IMR-90 (cell line): ENCODE data around the gene VAC14. TPM values are rescaled to one million over a fixed set of nuclear protein-coding genes. Genes with fewer than 3 reads are reported as not detected.

Source experiments
- ATAC-seq: fragments of 200-7000 bp; cut with Tn5 transposase; 2 replicates; pipeline ENCODE4 v1.9.1; 2020; ENCODE audit warnings: low read depth, mild to moderate bottlenecking, moderate library complexity
- BruUV-seq: library from RNA; stranded (reverse); fragments of 400-500 nt; replicated peaks from 2 replicates; lab custom pipeline; 2021; lab: Mats Ljungman, UMichigan
- CTCF ChIA-PET: fragments of 300-600 bp; formaldehyde crosslinking; extraction: SDS; loops from one replicate; lab custom pipeline; 2021; ENCODE audit warnings: antibody characterized with exemption; lab: Yijun Ruan, JAX
- POLR2A ChIA-PET: fragments of 300-600 bp; sonication (Branson Sonifier 250); formaldehyde crosslinking; loops from one replicate; lab custom pipeline; 2022; ENCODE audit warnings: antibody characterized with exemption; ENCODE audit not compliant: unreplicated experiment; lab: Charles Lee
- DNase-seq: peaks from one replicate; pipeline ENCODE4 v3.0.0; 2013
- H2AFZ ChIP-seq: replicated peaks from 2 replicates; pipeline ENCODE3; 2013; ENCODE audit warnings: low read length, mild to moderate bottlenecking; ENCODE audit not compliant: poor library complexity
- H2AK5ac ChIP-seq: 2 replicates; pipeline ENCODE4 v1.6.1; 2013; ENCODE audit warnings: low read depth, low read length, inconsistent platforms
- H2AK9ac ChIP-seq: replicated peaks from 2 replicates; pipeline ENCODE3; 2013; ENCODE audit warnings: mild to moderate bottlenecking, low read depth, low read length, moderate library complexity; ENCODE audit not compliant: poor library complexity
- H2BK120ac ChIP-seq: 2 replicates; pipeline ENCODE4 v1.6.1; 2013; ENCODE audit warnings: low read depth, low read length, inconsistent platforms
- H2BK15ac ChIP-seq: 3 replicates; pipeline ENCODE4 v1.6.1; 2013; ENCODE audit warnings: low read depth, low read length, inconsistent platforms
- H2BK20ac ChIP-seq: 2 replicates; pipeline ENCODE4 v1.6.1; 2013; ENCODE audit warnings: low read depth, mild to moderate bottlenecking, inconsistent platforms, low read length, moderate library complexity
- H2BK5ac ChIP-seq: 2 replicates; pipeline ENCODE4 v1.6.1; 2013; ENCODE audit warnings: mild to moderate bottlenecking, low read depth, low read length, inconsistent platforms; ENCODE audit not compliant: poor library complexity, severe bottlenecking
- H3K14ac ChIP-seq: replicated peaks from 2 replicates; pipeline ENCODE4 v1.6.1; 2013; ENCODE audit warnings: low read depth, low read length, inconsistent platforms
- H3K18ac ChIP-seq: 2 replicates; pipeline ENCODE4 v1.6.1; 2013; ENCODE audit warnings: low read depth, low read length, control low read depth
- H3K23ac ChIP-seq: 2 replicates; pipeline ENCODE4 v1.6.1; 2013; ENCODE audit warnings: low read depth, low read length, inconsistent platforms
- H3K27ac ChIP-seq: 2 replicates; pipeline ENCODE4 v1.5.1; 2013; ENCODE audit warnings: mild to moderate bottlenecking, control low read depth, low read length; ENCODE audit not compliant: insufficient read depth
- H3K27me3 ChIP-seq: 2 replicates; pipeline ENCODE4 v1.6.1; 2013; ENCODE audit warnings: low read length; ENCODE audit not compliant: control insufficient read depth, insufficient read depth
- H3K36me3 ChIP-seq: 2 replicates; pipeline ENCODE4 v1.6.1; 2013; ENCODE audit warnings: low read length, mixed read lengths; ENCODE audit not compliant: control insufficient read depth, insufficient read depth
- H3K4ac ChIP-seq: 2 replicates; pipeline ENCODE4 v1.6.1; 2013; ENCODE audit warnings: low read depth, low read length, inconsistent platforms
- H3K4me1 ChIP-seq: 2 replicates; pipeline ENCODE4 v1.6.1; 2013; ENCODE audit warnings: low read length, mixed read lengths; ENCODE audit not compliant: control insufficient read depth, insufficient read depth
- H3K4me2 ChIP-seq: 2 replicates; pipeline ENCODE4 v1.6.1; 2013; ENCODE audit warnings: low read depth, mild to moderate bottlenecking, control low read depth, low read length, moderate library complexity
- H3K4me3 ChIP-seq: 2 replicates; pipeline ENCODE4 v1.5.1; 2013; ENCODE audit warnings: low read depth, mild to moderate bottlenecking, control low read depth, low read length, moderate library complexity; ENCODE audit not compliant: insufficient read depth
- H3K56ac ChIP-seq: 2 replicates; pipeline ENCODE4 v1.6.1; 2013; ENCODE audit warnings: low read length, inconsistent platforms; ENCODE audit not compliant: insufficient read depth; ENCODE audit errors: extremely low read depth
- H3K79me1 ChIP-seq, 2 experiments: 2 replicates each; pipeline ENCODE4 v1.6.1; 2013; ENCODE audit warnings: low read length in 2 of 2, inconsistent platforms in 1 of 2, low read depth in 1 of 2
- H3K9ac ChIP-seq: 2 replicates; pipeline ENCODE4 v1.6.1; 2013; ENCODE audit warnings: low read depth, low read length, control low read depth
- H3K9me1 ChIP-seq: 2 replicates; pipeline ENCODE4 v1.6.1; 2013; ENCODE audit warnings: low read length, inconsistent platforms; ENCODE audit not compliant: insufficient read depth
- H3K9me3 ChIP-seq: 2 replicates; pipeline ENCODE4 v1.6.1; 2013; ENCODE audit warnings: low read length; ENCODE audit not compliant: control insufficient read depth, insufficient read depth
- H4K20me1 ChIP-seq: 2 replicates; pipeline ENCODE4 v1.6.1; 2013; ENCODE audit warnings: low read length, inconsistent platforms; ENCODE audit not compliant: insufficient read depth
- H4K5ac ChIP-seq: 2 replicates; pipeline ENCODE4 v1.6.1; 2013; ENCODE audit warnings: mild to moderate bottlenecking, low read depth, low read length, control low read depth
- H4K8ac ChIP-seq, 2 experiments: 2 replicates each; pipeline ENCODE4 v1.6.1; 2013; ENCODE audit warnings: low read depth in 2 of 2, low read length in 2 of 2, control low read depth in 1 of 2, inconsistent platforms in 1 of 2
- H4K91ac ChIP-seq: 2 replicates; pipeline ENCODE4 v1.6.1; 2013; ENCODE audit warnings: low read depth, low read length, inconsistent platforms; ENCODE audit not compliant: insufficient read depth
- BHLHE40 ChIP-seq: fragments of 150-350 bp; IDR thresholded peaks from 2 replicates; pipeline ENCODE4 v1.6.1; 2016; ENCODE audit warnings: mild to moderate bottlenecking, low read depth, low read length
- CEBPB ChIP-seq: IDR thresholded peaks from 2 replicates; pipeline ENCODE4 v1.6.1; 2012; ENCODE audit warnings: low read depth, low read length, improper control_type of control experiment
- CHD1 ChIP-seq: IDR thresholded peaks from 2 replicates; pipeline ENCODE4 v1.6.1; 2012; ENCODE audit warnings: low read depth, low read length, improper control_type of control experiment
- ELK1 ChIP-seq: fragments of 150-350 bp; IDR thresholded peaks from 2 replicates; pipeline ENCODE4 v1.6.1; 2016; ENCODE audit warnings: low read depth, mild to moderate bottlenecking, low read length, moderate library complexity, borderline replicate concordance
- RAD21 ChIP-seq: IDR thresholded peaks from 2 replicates; pipeline ENCODE4 v1.6.1; 2012; ENCODE audit warnings: low read length, improper control_type of control experiment
- SMC3 ChIP-seq: fragments of 150-350 bp; IDR thresholded peaks from 2 replicates; pipeline ENCODE4 v1.6.1; 2016; ENCODE audit warnings: low read depth, mild to moderate bottlenecking, antibody characterized with exemption, low read length, moderate library complexity
- WGBS, 2 experiments: methylation state at CpG; one replicate each; pipeline versions ENCODE4 v1.1.5 to v1.1.7; 2013; ENCODE audit warnings: missing lambda C conversion rate in 2 of 2; ENCODE audit not compliant: insufficient read length in 1 of 2; ENCODE audit errors: extremely low coverage in 2 of 2; 5-methylcytosine and 5-hydroxymethylcytosine counted together
- dilution Hi-C: fragments of 300-500 bp; cut with HindIII; formaldehyde crosslinking; loops from one replicate; pipeline ENCODE4 v1.14.3; 2018; ENCODE audit warnings: low sequenced_read_pairs; ENCODE audit not compliant: unreplicated experiment
- in situ Hi-C: fragments of 300-500 bp; cut with MboI; formaldehyde crosslinking; loops from 3 replicates; pipeline ENCODE4 v1.14.3; 2019; ENCODE audit warnings: low sequenced_read_pairs, inconsistent platforms, mixed read lengths
- intact Hi-C: fragments of 100-400 bp; cut with micrococcal nuclease; formaldehyde crosslinking; loops from 2 replicates; pipeline ENCODE4 v1.10.0; 2022
- polyA plus RNA-seq, 3 experiments: library from polyadenylated mRNA; depleted of rRNA; stranded (reverse); fragments of >200 nt; gene quantifications; 2 replicates each; pipeline ENCODE4 v1.2.3, GENCODE V29; 2012; ENCODE audit warnings: low replicate concordance in 1 of 3
- total RNA-seq: library from RNA; depleted of rRNA; stranded (reverse); fragments of >200 nt; gene quantifications from 2 replicates; pipeline ENCODE4 v1.2.3, GENCODE V29; 2012

Gene VAC14
- total and polyA plus RNA-seq, 2 of the 4 experiments (the other 2 are of a cell fraction) = 21.1 to 40.2 TPM

GRCh38 chr16:70740174-70740913 is 60.6 kb downstream of the VAC14 start:
- peak overlapping the region; percentile 86 for H2BK5ac ChIP-seq
- H2AK9ac ChIP-seq = peak overlapping the region; percentile 98
- H3K4me2 ChIP-seq = no peak overlapping the region
- TF ChIP-seq RAD21 (no peak), CEBPB (no peak), SMC3 (no peak), BHLHE40 (no peak), ELK1 (no peak), CHD1 (no peak)
- H3K9me3 ChIP-seq = no peaks in the 10 kb centered on the region
- intact Hi-C loops = no loop called here
- peak overlapping the region; percentile 95; the same call in 2 of the 3 replicates for H2BK15ac ChIP-seq
- ATAC-seq = no peak
- POLR2A ChIA-PET = no interaction called here
- BruUV-seq = no TSS peak
- H2BK20ac ChIP-seq = peak overlapping the region; percentile 94
- peak overlapping the region; percentile 99 for H2BK120ac ChIP-seq
- H3K79me1 ChIP-seq = peaks cover 0 to 62% of the 10 kb centered on the region in 2 experiments; a peak in 2 of 4 replicates
- peak overlapping the region; percentile 98 for H3K14ac ChIP-seq
- peak overlapping the region; percentile 88; the same call in 1 of the 2 replicates for H3K56ac ChIP-seq
- H4K8ac ChIP-seq = peak overlapping the region; percentile 86 to 96
- no peaks in the 10 kb centered on the region for H4K20me1 ChIP-seq
- peak overlapping the region; percentile 99 for H3K4ac ChIP-seq
- no peaks in the 10 kb centered on the region for H3K27me3 ChIP-seq
- H3K36me3 ChIP-seq = peaks cover 8% of the 10 kb centered on the region; the same call in 1 of the 2 replicates
- H2AFZ ChIP-seq = peak overlapping the region; percentile 89
- 0 out of 2 replicates have a peak overlapping the region, but pooled peaks have one; percentile 25 for H3K9ac ChIP-seq
- in situ Hi-C loops = no loop called here
- peak overlapping the region; percentile 53 for H4K5ac ChIP-seq
- H4K91ac ChIP-seq = peak overlapping the region; percentile 93
- peak overlapping the region; percentile 52 for H3K18ac ChIP-seq
- CTCF ChIA-PET = interaction anchor here (1.0 kb wide), 2 partner anchors 30 to 31 kb away, joined by 3 read pairs; no protein-coding TSS in a partner anchor
- peaks cover 54% of the 10 kb centered on the region for H3K4me1 ChIP-seq
- H2AK5ac ChIP-seq = peak overlapping the region; percentile 100
- peak overlapping the region; percentile 79 for H3K27ac ChIP-seq
- peaks cover 42% of the 10 kb centered on the region for H3K9me1 ChIP-seq
- 75% methylated on average over 8 of the region's 16 CpGs; no CpG with 5 or more reads in 1 of the 2 experiments for WGBS, 2 experiments
- dilution Hi-C loops = no loop called here
- DNase-seq = no peak
- H3K23ac ChIP-seq = peak overlapping the region; percentile 81
- no peak overlapping the region for H3K4me3 ChIP-seq
